Measurements from ENCODE around the gene USP53.

USP53 gene

GRCh38 chr4:119231491-119231890 is 19.0 kb downstream of the USP53 start:
- no peaks in the 10 kb centered on the region for H3K79me2 ChIP-seq (ENCODE audit: insufficient read depth, low read length)
- no peak overlapping the region for H3K9ac ChIP-seq (ENCODE audit: low read length)
- H3K9me2 ChIP-seq (replicated peaks; ENCODE audit: insufficient read depth, low read length): no peaks in the 10 kb centered on the region
- H3F3A ChIP-seq (ENCODE audit: insufficient read depth): no peaks in the 10 kb centered on the region
- H3K27ac ChIP-seq (ENCODE audit: low read depth, low read length): no peak overlapping the region
- H3K36me3 ChIP-seq (ENCODE audit: low read length): no peaks in the 10 kb centered on the region
- no peak overlapping the region for H2AFZ ChIP-seq (ENCODE audit: low read depth, low read length, severe bottlenecking)
- TF ChIP-seq CTCF (IDR thresholded peaks at IDR 0.05; ENCODE audit: insufficient read depth, low read length, poor library complexity, severe bottlenecking): no peak
- no peak for TF ChIP-seq EZH2phosphoT487 (conservative IDR thresholded peaks at IDR 0.05; ENCODE audit: low read length)
- H3K27me3 ChIP-seq (ENCODE audit: low read length): no peaks in the 10 kb centered on the region
- H3K9me3 ChIP-seq (ENCODE audit: insufficient read depth, low read length): no peaks in the 10 kb centered on the region
- H3K4me3 ChIP-seq (ENCODE audit: insufficient read depth, low read length, poor library complexity, severe bottlenecking): no peak overlapping the region
- H4K20me1 ChIP-seq (ENCODE audit: low read depth, low read length): no peaks in the 10 kb centered on the region
- H3K4me2 ChIP-seq (ENCODE audit: low read depth, low read length, poor library complexity, severe bottlenecking): no peak overlapping the region

GRCh38 chr4:119232286-119232685 is 19.8 kb downstream of the USP53 start:
- H3K4me2 ChIP-seq (ENCODE audit: low read depth, low read length, poor library complexity, severe bottlenecking): no peak overlapping the region
- TF ChIP-seq EZH2phosphoT487 (conservative IDR thresholded peaks at IDR 0.05; ENCODE audit: low read length): no peak
- no peak for TF ChIP-seq CTCF (IDR thresholded peaks at IDR 0.05; ENCODE audit: insufficient read depth, low read length, poor library complexity, severe bottlenecking)
- no peak overlapping the region for H3K27ac ChIP-seq (ENCODE audit: low read depth, low read length)
- no peaks in the 10 kb centered on the region for H3K79me2 ChIP-seq (ENCODE audit: insufficient read depth, low read length)
- H3K4me3 ChIP-seq (ENCODE audit: insufficient read depth, low read length, poor library complexity, severe bottlenecking): no peak overlapping the region
- H3K9me3 ChIP-seq (ENCODE audit: insufficient read depth, low read length): no peaks in the 10 kb centered on the region
- no peak overlapping the region for H2AFZ ChIP-seq (ENCODE audit: low read depth, low read length, severe bottlenecking)
- no peaks in the 10 kb centered on the region for H3K36me3 ChIP-seq (ENCODE audit: low read length)
- no peaks in the 10 kb centered on the region for H3K27me3 ChIP-seq (ENCODE audit: low read length)
- H3K9me2 ChIP-seq (replicated peaks; ENCODE audit: insufficient read depth, low read length): no peaks in the 10 kb centered on the region
- no peak overlapping the region for H3K9ac ChIP-seq (ENCODE audit: low read length)
- H3F3A ChIP-seq (ENCODE audit: insufficient read depth): no peaks in the 10 kb centered on the region
- no peaks in the 10 kb centered on the region for H4K20me1 ChIP-seq (ENCODE audit: low read depth, low read length)

- Histone ChIP-seq H3K27ac (ENCODE audit: low read depth, low read length) (no peak overlapping the region), H3K79me2 (ENCODE audit: insufficient read depth, low read length) (no peaks in the 10 kb centered on the region)
Observed at GRCh38 chr4:119233191-119233590, 20.7 kb downstream of the USP53 start.

More at GRCh38 chr4:119233191-119233590, 20.7 kb downstream of the USP53 start:
- no peaks in the 10 kb centered on the region for H4K20me1 ChIP-seq (ENCODE audit: low read depth, low read length)
- H3K4me2 ChIP-seq (ENCODE audit: low read depth, low read length, poor library complexity, severe bottlenecking): peak overlapping the region; percentile 22
- H2AFZ ChIP-seq (ENCODE audit: low read depth, low read length, severe bottlenecking): no peak overlapping the region
- H3K4me3 ChIP-seq (ENCODE audit: insufficient read depth, low read length, poor library complexity, severe bottlenecking): no peak overlapping the region
- H3K9ac ChIP-seq (ENCODE audit: low read length): no peak overlapping the region
- H3K9me3 ChIP-seq (ENCODE audit: insufficient read depth, low read length): no peaks in the 10 kb centered on the region
- no peaks in the 10 kb centered on the region for H3K36me3 ChIP-seq (ENCODE audit: low read length)
- H3K27me3 ChIP-seq (ENCODE audit: low read length): no peaks in the 10 kb centered on the region
- no peaks in the 10 kb centered on the region for H3F3A ChIP-seq (ENCODE audit: insufficient read depth)
- H3K9me2 ChIP-seq (replicated peaks; ENCODE audit: insufficient read depth, low read length): no peaks in the 10 kb centered on the region
- TF ChIP-seq CTCF (IDR thresholded peaks at IDR 0.05; ENCODE audit: insufficient read depth, low read length, poor library complexity, severe bottlenecking) (no peak), EZH2phosphoT487 (conservative IDR thresholded peaks at IDR 0.05; ENCODE audit: low read length) (no peak)

Data from SU-DHL-6 (cell line).